HG03460 (cell line): ENCODE measurements around the gene LILRA6.
"Not testable (repeated sequence)": the region's sequence is repeated elsewhere in the genome, so short reads cannot be mapped to it uniquely, and the experiment has no call there.

Source experiments
- ATAC-seq: cut with Tn5 transposase; IDR thresholded peaks from one replicate; pipeline ENCODE4 v1.9.1; 2021; ENCODE audit not compliant: unreplicated experiment

The LILRA6 gene

DNA sequence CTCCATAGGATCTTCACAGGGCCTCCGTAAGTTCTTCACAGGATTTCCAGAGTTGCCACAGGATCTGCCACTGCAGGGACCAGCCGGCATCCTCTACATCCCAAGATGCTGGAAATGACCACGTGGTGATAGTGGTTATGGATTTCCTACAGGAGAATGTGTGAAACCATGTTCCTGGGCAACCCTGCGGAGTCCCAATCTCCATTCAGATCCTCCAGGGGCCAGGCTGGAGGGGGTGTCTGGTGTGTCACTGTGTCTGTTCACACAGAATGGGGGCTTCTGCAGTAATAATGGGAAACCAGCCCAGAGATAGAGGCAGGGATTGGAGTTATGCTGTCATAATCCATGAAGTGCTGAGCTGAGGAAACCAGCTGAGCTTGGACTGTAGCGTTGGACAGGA, 8.6 kb downstream of the LILRA6 start:
- ATAC-seq = no peak

DNA sequence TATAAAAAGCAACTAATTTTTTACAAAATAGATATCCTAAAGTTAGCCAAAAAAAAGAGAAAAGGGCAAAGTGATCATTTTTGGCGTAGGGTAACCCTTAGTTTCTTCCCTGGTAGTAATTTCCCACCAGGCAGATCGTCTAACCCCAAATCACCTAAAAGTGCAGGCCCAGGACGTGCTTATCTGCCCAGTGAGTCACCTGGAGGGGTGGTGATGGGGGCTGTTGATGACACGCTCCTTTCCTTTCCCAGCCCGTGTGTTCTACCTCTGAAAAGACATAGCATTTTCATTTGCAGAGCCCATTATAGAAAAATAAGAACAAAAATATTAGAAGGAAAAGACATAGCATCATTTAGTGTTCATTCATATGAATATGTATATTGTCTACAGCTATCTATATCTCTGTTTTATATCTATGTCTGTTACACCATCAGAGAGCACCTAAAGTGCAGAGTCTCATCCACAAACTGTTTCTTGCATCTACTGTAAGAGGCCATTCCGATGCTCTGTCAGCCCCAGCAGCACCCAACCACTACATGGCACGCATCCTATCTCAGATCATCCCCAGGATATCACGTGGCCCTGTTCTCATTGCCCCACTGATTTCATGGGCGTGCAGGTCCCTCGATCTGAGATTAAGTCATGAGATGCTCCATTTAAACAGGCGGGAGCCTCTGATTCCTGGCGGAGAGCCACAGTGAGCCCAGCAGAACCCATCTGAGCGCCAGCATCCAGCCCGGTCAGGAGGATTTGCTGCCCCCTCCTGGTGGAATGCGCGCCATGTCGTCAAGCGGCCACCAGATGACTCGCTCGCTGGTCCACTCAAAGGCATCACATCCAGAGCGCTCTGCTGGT, 11.3 kb downstream of the LILRA6 start:
- ATAC-seq = no peak

GRCh38 chr19:54230031-54230430, 12.6 kb downstream of the LILRA6 start:
- no peak for ATAC-seq

- ATAC-seq = no peak
Observed at GRCh38 chr19:54229146-54229545, 13.4 kb downstream of the LILRA6 start.

GRCh38 chr19:54224619-54225018, 18.0 kb downstream of the LILRA6 start:
- ATAC-seq = not testable (repeated sequence)

DNA sequence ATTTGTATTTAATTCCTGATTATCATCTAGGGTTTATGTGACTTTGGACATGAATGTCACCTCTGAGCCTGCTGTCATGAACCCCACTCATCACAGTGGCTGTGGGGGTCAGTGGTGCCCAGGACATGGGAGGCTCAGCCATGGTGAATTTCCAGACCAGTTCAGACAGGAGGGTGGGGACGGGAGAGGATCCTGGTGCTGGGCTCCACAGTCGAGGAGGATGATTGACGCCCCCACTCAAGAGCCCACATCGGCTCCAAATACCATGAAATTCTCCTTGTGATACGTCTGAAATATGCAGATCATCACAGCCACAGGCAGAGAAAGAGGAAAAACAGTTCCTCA, 18.7 kb downstream of the LILRA6 start:
- not testable (repeated sequence) for ATAC-seq

DNA sequence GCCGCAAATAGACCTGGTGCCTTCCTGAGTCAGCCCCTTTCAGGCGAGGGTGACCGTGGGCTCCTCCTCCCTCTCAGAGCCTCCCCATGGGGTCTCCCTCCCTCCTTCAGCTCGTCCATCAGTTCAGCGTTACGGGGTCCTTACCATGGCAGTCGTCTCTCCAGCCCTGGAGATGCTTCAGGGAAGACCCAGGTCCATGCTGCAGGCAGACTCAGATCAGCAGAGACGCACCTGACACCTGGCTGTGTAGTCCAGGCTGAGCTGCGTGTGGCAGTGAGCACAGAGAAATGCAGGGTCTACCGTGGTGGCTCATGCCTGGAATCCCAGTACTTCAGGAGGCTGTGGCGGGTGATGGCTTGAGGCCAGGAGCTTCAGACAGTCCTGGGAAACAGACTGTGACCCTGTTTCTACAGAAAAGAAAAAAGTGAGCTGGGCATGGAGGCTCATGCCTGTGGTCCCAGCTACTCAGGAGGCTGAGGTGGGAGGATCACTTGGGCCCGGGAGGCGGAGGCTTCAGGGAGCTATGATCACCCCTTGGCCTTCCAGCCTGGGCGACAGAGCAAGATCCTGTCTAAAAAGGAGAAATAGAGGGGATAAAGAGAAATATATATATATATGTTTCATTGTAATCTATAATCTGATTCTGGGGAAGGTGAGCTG, 19.2 kb downstream of the LILRA6 start:
- ATAC-seq = not testable (repeated sequence)

DNA sequence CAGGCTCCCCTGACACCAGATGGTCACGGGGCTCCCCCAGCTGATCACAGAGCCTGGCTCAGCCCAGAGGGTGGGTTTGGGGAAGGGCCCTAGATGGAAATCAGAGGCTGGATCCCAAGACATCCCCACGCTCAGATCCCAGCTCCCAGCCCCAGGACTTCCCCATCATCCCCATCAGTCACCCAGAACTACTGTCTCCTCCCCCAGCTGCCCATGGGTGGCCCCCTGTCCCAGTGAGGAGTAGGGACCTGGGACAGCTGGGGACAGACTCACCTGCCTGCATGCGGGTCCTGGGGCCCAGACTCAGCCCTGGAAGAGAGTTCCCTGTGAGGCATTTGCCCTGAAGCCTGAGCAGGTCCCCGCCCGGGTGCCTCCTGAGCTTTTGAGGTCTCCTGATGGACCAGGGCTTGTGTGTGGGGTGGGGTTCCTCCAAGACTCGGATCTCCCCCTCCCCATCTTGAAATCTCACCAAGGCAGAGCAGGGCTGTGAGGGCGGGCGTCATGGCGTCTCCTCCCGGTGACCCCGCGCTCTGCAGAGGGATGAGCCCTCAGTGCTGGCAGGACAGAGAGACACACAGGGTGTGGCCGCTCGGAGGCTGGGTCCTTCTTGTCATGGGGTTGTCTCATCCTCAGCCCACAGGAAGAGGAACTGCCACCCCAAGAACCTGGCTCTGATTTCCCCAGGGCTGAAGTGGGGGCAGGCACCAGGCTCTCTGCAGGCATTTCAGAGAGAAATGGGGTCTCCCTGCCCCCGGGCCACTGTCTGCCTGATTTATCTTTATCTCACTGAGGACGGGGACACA, 19.9 kb downstream of the LILRA6 start, which contains the start of gene LILRB3:
TSS of gene LILRB3 (minus strand) at position 534 of the 803 bp plus-strand sequence. CDS start at position 503, 31 bp downstream.
- ATAC-seq = not testable (repeated sequence)

- not testable (repeated sequence) for ATAC-seq
Observed at GRCh38 chr19:54221947-54222346, 20.6 kb downstream of the LILRA6 start.

DNA sequence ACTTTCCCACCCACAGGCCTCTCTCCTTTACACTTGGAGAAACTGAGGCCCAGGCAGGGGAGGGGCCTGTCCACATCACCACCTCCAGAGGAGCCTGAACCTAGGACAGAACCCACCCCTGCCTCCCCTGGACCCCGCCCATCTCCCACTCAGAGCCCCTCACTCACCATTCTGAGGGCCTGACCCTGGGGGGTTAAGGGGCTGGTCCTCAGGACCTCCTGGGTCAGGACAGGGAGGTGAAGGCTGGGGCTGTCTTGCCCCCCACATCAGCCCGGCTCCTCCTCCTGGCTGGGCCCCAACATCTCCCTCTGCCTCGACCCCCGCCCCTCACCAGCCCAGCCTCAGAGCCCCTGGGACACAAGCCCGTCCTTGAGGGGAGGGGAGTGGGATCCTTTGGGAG, 22.9 kb downstream of the LILRA6 start:
- ATAC-seq = not testable (repeated sequence)

DNA sequence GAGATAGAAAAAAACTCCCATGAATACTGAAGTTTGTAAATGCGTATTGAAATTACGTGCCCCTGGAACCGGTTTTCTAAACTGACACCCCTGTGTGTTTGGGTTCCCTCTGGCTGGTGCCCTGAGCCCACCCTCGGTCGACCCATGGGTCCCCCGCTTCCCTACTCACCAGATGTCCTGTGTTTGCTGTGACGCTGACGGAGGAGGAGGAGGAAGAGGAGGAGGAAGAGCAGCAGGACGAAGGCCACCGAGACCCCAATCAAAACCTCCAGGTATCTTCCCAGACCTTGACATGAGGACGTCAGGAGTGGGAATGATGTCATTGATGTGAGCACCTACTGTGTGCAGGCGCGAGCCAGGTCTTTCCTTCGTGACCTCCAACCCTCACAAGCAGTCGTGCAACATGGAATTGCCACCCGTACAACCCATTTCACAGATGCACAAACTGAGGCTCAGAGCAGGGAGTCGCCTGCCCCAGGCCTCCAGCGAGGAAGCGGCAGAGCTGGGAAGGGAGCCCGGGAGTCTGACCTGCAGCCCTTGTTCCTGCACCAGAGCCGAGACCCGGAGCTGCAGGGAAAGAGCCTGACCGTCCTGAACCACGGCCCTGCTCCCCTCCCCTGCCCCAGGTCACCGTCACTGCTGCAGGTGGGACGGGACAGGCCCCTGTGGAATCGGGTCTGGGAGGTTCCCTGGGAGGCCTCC, 23.5 kb downstream of the LILRA6 start:
- no peak for ATAC-seq

- ATAC-seq = no peak
Observed at GRCh38 chr19:54218259-54218658, 24.3 kb downstream of the LILRA6 start.

DNA sequence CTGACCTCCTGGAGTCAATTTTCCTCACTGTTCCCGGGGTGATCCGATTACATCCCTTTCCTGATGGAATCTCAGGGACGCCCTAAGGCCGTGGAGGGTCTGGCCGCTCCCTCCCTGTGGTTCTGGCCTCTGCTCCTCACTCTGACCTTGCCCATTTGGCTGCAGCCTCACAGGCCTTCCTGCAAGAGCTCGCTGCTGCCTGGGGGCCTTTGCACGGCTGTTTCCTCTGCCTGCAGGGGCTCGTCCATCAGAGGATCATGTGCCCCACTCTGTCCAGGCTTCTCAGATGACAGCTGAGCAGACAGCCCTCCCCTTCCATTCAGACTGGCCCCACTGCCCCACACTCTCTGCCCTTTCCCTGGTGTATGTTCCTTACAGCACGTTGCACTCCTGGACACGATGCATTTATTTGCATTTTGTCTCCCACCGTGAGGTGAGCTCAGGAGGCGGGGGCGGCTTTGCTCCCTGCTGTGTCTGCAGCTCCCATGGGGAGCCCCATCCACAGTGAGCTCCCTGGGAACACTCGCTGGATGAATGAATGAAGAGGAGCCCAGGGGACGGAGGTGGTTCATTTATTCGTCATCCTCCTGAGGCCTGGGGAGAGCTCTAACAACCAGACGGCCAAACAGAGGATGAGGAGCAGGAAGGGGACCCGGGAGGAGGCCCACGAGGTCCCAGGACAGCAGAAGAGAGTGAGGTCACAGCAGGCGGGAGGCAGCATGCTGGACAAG, 24.9 kb downstream of the LILRA6 start:
- not testable (repeated sequence) for ATAC-seq

DNA sequence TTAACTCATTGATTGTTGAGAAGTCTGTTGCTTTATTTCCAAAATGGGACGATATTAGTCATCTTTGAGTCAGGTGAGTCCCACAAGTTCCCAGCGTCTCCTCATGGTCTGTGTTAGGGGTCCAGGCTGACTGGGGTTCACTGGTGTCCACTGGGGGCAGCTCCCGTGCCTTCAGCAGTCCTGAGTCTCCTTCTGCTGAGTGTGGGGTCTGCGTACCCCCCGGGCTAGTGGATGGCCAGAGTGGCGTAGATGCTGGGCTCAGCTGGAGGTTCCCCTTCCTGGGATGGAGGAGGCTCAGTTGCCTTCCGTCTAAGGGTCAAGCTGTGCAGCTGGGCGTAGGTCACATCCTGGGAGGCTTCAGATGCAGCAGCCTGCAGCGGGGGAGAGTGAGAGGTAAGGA, 25.7 kb downstream of the LILRA6 start:
- ATAC-seq = no peak

DNA sequence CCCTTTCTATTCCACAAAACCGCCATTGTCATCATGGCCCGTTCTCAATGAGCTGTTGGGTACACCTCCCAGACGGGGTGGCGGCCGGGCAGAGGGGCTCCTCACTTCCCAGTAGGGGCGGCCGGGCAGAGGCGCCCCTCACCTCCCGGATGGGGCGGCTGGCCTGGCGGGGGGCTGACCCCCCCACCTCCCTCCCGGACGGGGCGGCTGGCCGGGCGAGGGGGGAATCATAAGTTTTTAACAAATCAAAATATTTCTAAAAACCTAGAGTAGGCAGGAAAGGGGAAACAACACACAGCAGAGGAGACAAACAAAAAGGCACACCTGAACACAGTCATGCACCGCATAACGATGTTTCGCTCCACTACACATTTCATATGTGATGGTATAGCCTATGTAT, 27.9 kb downstream of the LILRA6 start:
- ATAC-seq = not testable (repeated sequence)

DNA sequence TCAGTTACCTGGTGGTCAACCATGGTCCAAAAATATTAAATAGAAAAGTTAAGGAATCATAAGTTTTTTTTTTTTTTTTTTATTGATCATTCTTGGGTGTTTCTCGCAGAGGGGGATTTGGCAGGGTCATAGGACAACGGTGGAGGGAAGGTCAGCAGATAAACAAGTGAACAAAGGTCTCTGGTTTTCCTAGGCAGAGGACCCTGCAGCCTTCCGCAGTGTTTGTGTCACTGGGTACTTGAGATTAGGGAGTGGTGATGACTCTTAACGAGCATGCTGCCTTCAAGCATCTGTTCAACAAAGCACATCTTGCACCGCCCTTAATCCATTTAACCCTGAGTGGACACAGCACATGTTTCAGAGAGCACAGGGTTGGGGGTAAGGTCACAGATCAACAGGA, 28.4 kb downstream of the LILRA6 start:
- not testable (repeated sequence) for ATAC-seq

DNA sequence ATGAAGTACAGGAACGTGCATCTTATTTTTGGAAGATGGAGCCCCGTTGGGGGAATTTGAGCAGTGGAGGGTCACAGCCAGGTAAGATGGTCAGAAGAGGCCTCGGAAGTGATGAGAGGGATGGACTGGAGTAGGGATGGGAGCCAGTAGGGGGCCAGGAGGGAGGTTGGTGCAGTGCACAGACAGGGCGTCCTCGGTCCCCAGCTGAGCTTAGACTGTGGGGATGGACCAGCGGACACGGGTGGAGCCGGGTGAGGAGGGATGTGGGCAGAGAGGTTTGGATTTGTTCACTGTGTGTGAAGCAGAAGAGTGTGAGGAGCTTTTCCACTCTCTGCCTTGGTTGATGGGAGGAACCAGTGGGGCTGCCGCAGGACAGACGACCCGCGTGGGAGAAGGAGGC, 31.4 kb downstream of the LILRA6 start:
- ATAC-seq = no peak

- no peak for ATAC-seq
Observed at GRCh38 chr19:54209811-54210494, 32.6 kb downstream of the LILRA6 start.

GRCh38 chr19:54209058-54209810, 33.4 kb downstream of the LILRA6 start:
- no peak for ATAC-seq
